Endothelial cell of umbilical vein (primary cell): ENCODE results near the gene VWC2. TPM values are rescaled to one million over a fixed set of nuclear protein-coding genes. Genes with fewer than 3 reads are reported as not detected.

ENCODE experiments used
- BruUV-seq: library from RNA; stranded (reverse); fragments of 400-500 nt; replicated peaks from 2 replicates; lab custom pipeline; 2021; lab: Mats Ljungman, UMichigan
- CTCF ChIA-PET: fragments of 300-600, 350-600 bp; sonication (Branson Sonifier 250); formaldehyde crosslinking; loops from one replicate; lab custom pipeline; 2021; ENCODE audit warnings: antibody characterized with exemption, inconsistent platforms; lab: Charles Lee
- POLR2A ChIA-PET: fragments of 300-600, 350-600 bp; sonication (Branson Sonifier 250); formaldehyde crosslinking; loops from one replicate; lab custom pipeline; 2021; ENCODE audit warnings: antibody characterized with exemption, inconsistent platforms; lab: Charles Lee
- DNase-seq: peaks from one replicate; pipeline ENCODE4 v3.0.0-alpha.2; 2011; ENCODE audit warnings: low read depth, low spot score
- FAIRE-seq: peaks from 2 replicates; lab custom pipeline; 2011; peaks lifted over from hg19 to GRCh38; lab: Jason Lieb, UNC
- H2AFZ ChIP-seq: 2 replicates; pipeline ENCODE4 v1.6.0; 2012; ENCODE audit warnings: low read depth, low read length, control low read depth, inconsistent platforms
- H3K27ac ChIP-seq: 2 replicates; pipeline ENCODE4 v1.5.1; 2011; ENCODE audit warnings: low read depth, mild to moderate bottlenecking, control low read depth, low read length, moderate library complexity; ENCODE audit not compliant: insufficient read depth
- H3K27me3 ChIP-seq, 2 experiments: 2 replicates each; pipeline versions ENCODE4 v1.6.0 to v1.6.1; 2011; ENCODE audit warnings: low read length in 2 of 2, mixed read lengths in 1 of 2; ENCODE audit not compliant: control insufficient read depth in 2 of 2, insufficient read depth in 2 of 2
- H3K36me3 ChIP-seq, 2 experiments: 2 replicates in 1 of 2; 3 replicates in 1 of 2; pipeline ENCODE4 v1.5.1; 2011; ENCODE audit warnings: low read length in 2 of 2, mild to moderate bottlenecking in 1 of 2, moderate library complexity in 1 of 2; ENCODE audit not compliant: control insufficient read depth in 2 of 2, insufficient read depth in 2 of 2; ENCODE audit errors: extremely low read depth in 1 of 2
- H3K4me1 ChIP-seq: 3 replicates; pipeline ENCODE4 v1.5.1; 2011; ENCODE audit warnings: mild to moderate bottlenecking, low read length; ENCODE audit not compliant: control insufficient read depth, insufficient read depth; ENCODE audit errors: extremely low read depth
- H3K4me2 ChIP-seq: 2 replicates; pipeline ENCODE4 v1.6.1; 2011; ENCODE audit warnings: low read length, control low read depth, mixed read lengths; ENCODE audit not compliant: insufficient read depth
- H3K4me3 ChIP-seq, 3 experiments: fragments of 200-600 bp in 1 of 3; sonication (generic), shearing (Covaris generic) in 1 of 3; replicated peaks in 1 of 3; 2 replicates each; pipeline ENCODE4 v1.5.1; 2011 to 2016; ENCODE audit warnings: control low read depth in 3 of 3, low read length in 3 of 3, mild to moderate bottlenecking in 2 of 3, inconsistent platforms in 1 of 3, low read depth in 1 of 3, moderate library complexity in 1 of 3; ENCODE audit not compliant: insufficient read depth in 1 of 3
- H3K79me2 ChIP-seq: 2 replicates; pipeline ENCODE4 v1.6.0; 2012; ENCODE audit warnings: low read length, inconsistent platforms; ENCODE audit not compliant: control insufficient read depth, insufficient read depth
- H3K9ac ChIP-seq: replicated peaks from 2 replicates; pipeline ENCODE3; 2011; ENCODE audit warnings: low read length, control low read depth; ENCODE audit not compliant: insufficient read depth; ENCODE audit errors: extremely low read depth
- H3K9me1 ChIP-seq: replicated peaks from 3 replicates; pipeline ENCODE4 v1.6.0; 2011; ENCODE audit warnings: mild to moderate bottlenecking, low read length; ENCODE audit not compliant: control insufficient read depth, insufficient read depth; ENCODE audit errors: extremely low read depth
- H3K9me3 ChIP-seq: replicated peaks from 2 replicates; pipeline ENCODE4 v1.5.1; 2012; ENCODE audit warnings: low read length, inconsistent platforms; ENCODE audit not compliant: control insufficient read depth, insufficient read depth
- H4K20me1 ChIP-seq: replicated peaks from 2 replicates; pipeline ENCODE3; 2011; ENCODE audit warnings: mild to moderate bottlenecking, low read length; ENCODE audit not compliant: control insufficient read depth, insufficient read depth; ENCODE audit errors: extremely low read depth
- EZH2 ChIP-seq: IDR thresholded peaks from 2 replicates; pipeline ENCODE4 v1.6.1; 2012; ENCODE audit warnings: borderline replicate concordance, low read depth, mild to moderate bottlenecking, moderate library complexity, low read length, inconsistent platforms; ENCODE audit not compliant: severe bottlenecking
- FOS ChIP-seq: IDR thresholded peaks from 2 replicates; pipeline ENCODE4 v1.6.1; 2011; ENCODE audit warnings: mild to moderate bottlenecking, low read length, moderate library complexity, borderline replicate concordance; ENCODE audit not compliant: insufficient read depth
- GATA2 ChIP-seq: IDR thresholded peaks from 2 replicates; pipeline ENCODE4 v1.7.0; 2011; ENCODE audit warnings: low read depth, mild to moderate bottlenecking, moderate library complexity, mixed read lengths, low read length; ENCODE audit not compliant: insufficient read length, insufficient read depth
- JUN ChIP-seq: IDR thresholded peaks from 2 replicates; pipeline ENCODE4 v1.6.1; 2011; ENCODE audit warnings: borderline replicate concordance, low read depth; ENCODE audit not compliant: insufficient read length, insufficient read depth
- MAX ChIP-seq: IDR thresholded peaks from 2 replicates; pipeline ENCODE4 v1.6.1; 2011; ENCODE audit not compliant: insufficient read depth, insufficient read length
- MYC ChIP-seq: IDR thresholded peaks from one replicate; pipeline ENCODE4 v1.6.1; 2011; ENCODE audit warnings: mild to moderate bottlenecking, low read depth, low read length
- POLR2A ChIP-seq: IDR thresholded peaks from 2 replicates; pipeline ENCODE4 v1.6.1; 2012; ENCODE audit warnings: low read depth, mild to moderate bottlenecking, control low read depth, low read length
- POLR2AphosphoS5 ChIP-seq: IDR thresholded peaks from 2 replicates; pipeline ENCODE4 v1.6.1; 2012; ENCODE audit warnings: low read depth, mild to moderate bottlenecking, control low read depth, low read length, moderate library complexity; ENCODE audit not compliant: insufficient read depth
- dilution Hi-C: fragments of 300-500 bp; cut with MboI; formaldehyde crosslinking; loops from one replicate; pipeline ENCODE4 v1.15.0; 2019; ENCODE audit warnings: low sequenced_read_pairs; ENCODE audit not compliant: extremely low pct_ligation_motif_present
- intact Hi-C: fragments of 100-400 bp; cut with micrococcal nuclease; formaldehyde crosslinking; loops from one replicate; pipeline ENCODE4 v1.10.0; 2022
- polyA plus RNA-seq, 4 experiments: library from polyadenylated mRNA; depleted of rRNA in 3 of 4; stranded (reverse) in 3 of 4; unstranded in 1 of 4; fragments of >200 nt; gene quantifications; 2 replicates each; pipeline versions ENCODE4 v1.2.1 to v1.2.3, GENCODE V29; 2011 to 2012; ENCODE audit warnings: missing spikeins in 1 of 4
- total RNA-seq: library from RNA; stranded (reverse); gene quantifications from 2 replicates; pipeline ENCODE4 v1.2.3, GENCODE V29; 2021
- TF ChIP-seq, protein P1 (sequence below), 2 donors: IDR thresholded peaks; 1 replicate in 1 of 2; 2 replicates in 1 of 2; pipeline ENCODE4 v1.5.1; 2011; ENCODE audit warnings: low read length in 2 of 2, mild to moderate bottlenecking in 2 of 2, moderate library complexity in 2 of 2, control low read depth in 1 of 2, inconsistent platforms in 1 of 2, low read depth in 1 of 2; ENCODE audit not compliant: insufficient read depth in 1 of 2; ENCODE audit errors: extremely low read depth in 1 of 2

The VWC2 gene
- total and polyA plus RNA-seq, 2 donors (not counting 3 experiments of a cell fraction or from before 2014, with no cell fraction given): not detected

DNA sequence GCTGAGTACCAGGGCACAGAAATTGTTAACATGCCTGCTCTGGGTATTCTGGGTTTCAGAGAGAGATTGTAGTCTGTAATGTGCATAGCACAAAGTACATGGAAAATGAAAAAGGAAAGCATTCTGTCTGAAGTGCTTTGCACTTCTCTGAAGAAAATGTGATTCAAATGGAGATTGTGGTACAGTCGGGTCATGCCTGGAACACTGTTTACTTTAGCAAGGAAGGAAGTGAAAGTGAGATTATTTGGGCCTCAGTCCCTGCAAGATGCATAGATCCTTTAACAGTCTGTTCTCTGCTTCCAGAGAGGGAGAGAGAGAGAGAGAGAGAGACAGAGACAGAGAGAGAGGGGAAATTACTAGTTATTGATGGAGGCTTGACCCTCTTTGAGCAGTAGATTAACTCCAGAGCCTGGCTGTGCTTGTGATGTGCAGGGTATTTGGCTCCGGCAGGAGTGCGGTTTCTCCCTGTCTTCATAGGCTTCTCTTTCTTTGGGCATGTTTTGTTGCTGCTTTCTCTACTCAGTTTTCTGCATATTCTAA, 5.4 kb downstream of the VWC2 start:
- Histone ChIP-seq H3K9ac (no peak overlapping the region), H3K9me3 (no peaks in the 10 kb centered on the region), H2AFZ (no peak overlapping the region), H3K4me1 (no peaks in the 10 kb centered on the region), H3K9me1 (no peaks in the 10 kb centered on the region), H3K4me3 (no peak overlapping the region), H3K4me2 (no peak overlapping the region), H3K27ac (no peak overlapping the region), H3K36me3 (no peaks in the 10 kb centered on the region), H3K79me2 (no peaks in the 10 kb centered on the region), H3K27me3 (peaks cover 10 to 18% of the 10 kb centered on the region in 2 experiments), H4K20me1 (no peaks in the 10 kb centered on the region)
- intact Hi-C loops: no loop called here
- DNase-seq: no peak
- no peak for FAIRE-seq
- POLR2A ChIA-PET: no interaction called here
- no peak for TF ChIP-seq POLR2A
- TF ChIP-seq FOS: no peak
- TF ChIP-seq JUN: no peak
- TF ChIP-seq POLR2AphosphoS5: no peak
- TF ChIP-seq MYC: no peak
- TF ChIP-seq MAX: no peak
- TF ChIP-seq EZH2: no peak
- TF ChIP-seq GATA2: no peak
- TF ChIP-seq, protein P1, sequence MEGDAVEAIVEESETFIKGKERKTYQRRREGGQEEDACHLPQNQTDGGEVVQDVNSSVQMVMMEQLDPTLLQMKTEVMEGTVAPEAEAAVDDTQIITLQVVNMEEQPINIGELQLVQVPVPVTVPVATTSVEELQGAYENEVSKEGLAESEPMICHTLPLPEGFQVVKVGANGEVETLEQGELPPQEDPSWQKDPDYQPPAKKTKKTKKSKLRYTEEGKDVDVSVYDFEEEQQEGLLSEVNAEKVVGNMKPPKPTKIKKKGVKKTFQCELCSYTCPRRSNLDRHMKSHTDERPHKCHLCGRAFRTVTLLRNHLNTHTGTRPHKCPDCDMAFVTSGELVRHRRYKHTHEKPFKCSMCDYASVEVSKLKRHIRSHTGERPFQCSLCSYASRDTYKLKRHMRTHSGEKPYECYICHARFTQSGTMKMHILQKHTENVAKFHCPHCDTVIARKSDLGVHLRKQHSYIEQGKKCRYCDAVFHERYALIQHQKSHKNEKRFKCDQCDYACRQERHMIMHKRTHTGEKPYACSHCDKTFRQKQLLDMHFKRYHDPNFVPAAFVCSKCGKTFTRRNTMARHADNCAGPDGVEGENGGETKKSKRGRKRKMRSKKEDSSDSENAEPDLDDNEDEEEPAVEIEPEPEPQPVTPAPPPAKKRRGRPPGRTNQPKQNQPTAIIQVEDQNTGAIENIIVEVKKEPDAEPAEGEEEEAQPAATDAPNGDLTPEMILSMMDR (IDR thresholded peaks at IDR 0.05; ENCODE audit: extremely low read depth in 1 of 2, insufficient read depth in 1 of 2, low read depth in 1 of 2, low read length in 2 of 2): no peak
- BruUV-seq: no TSS peak
- CTCF ChIA-PET: no interaction called here
- dilution Hi-C loops: no loop called here
